Measurements from ENCODE around the gene ADAT2. TPM values are rescaled to one million over a fixed set of nuclear protein-coding genes. Genes with fewer than 3 reads are reported as not detected.

ADAT2 gene
- polyA plus RNA-seq, 1 of the 3 experiments (the other 2 are of a cell fraction): 5.4 TPM

DNA sequence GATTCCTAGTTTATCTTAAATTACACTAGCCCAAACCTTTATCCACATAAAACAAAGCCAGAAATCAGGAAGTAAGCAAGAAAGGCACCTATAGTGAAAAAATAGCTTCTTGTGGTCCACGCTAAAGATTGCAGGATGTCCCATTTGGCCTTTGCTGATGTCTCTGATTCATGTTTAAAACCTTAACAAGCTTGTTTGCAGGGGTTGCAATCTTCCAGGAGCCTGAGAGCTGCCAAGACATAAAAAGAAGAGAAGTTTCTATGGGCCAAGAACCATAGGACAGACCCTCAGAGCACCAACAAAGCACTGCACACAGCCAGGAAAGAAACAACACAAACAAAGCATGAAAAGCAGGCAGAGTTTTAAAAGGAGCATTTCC, 49.4 kb downstream of the ADAT2 start (continued):
- TF ChIP-seq, protein P1, sequence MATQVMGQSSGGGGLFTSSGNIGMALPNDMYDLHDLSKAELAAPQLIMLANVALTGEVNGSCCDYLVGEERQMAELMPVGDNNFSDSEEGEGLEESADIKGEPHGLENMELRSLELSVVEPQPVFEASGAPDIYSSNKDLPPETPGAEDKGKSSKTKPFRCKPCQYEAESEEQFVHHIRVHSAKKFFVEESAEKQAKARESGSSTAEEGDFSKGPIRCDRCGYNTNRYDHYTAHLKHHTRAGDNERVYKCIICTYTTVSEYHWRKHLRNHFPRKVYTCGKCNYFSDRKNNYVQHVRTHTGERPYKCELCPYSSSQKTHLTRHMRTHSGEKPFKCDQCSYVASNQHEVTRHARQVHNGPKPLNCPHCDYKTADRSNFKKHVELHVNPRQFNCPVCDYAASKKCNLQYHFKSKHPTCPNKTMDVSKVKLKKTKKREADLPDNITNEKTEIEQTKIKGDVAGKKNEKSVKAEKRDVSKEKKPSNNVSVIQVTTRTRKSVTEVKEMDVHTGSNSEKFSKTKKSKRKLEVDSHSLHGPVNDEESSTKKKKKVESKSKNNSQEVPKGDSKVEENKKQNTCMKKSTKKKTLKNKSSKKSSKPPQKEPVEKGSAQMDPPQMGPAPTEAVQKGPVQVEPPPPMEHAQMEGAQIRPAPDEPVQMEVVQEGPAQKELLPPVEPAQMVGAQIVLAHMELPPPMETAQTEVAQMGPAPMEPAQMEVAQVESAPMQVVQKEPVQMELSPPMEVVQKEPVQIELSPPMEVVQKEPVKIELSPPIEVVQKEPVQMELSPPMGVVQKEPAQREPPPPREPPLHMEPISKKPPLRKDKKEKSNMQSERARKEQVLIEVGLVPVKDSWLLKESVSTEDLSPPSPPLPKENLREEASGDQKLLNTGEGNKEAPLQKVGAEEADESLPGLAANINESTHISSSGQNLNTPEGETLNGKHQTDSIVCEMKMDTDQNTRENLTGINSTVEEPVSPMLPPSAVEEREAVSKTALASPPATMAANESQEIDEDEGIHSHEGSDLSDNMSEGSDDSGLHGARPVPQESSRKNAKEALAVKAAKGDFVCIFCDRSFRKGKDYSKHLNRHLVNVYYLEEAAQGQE (IDR thresholded peaks at IDR 0.05; ENCODE audit: low read depth, low read length): no peak
- TF ChIP-seq FOSL2 (IDR thresholded peaks at IDR 0.05; ENCODE audit: borderline replicate concordance, low read depth): no peak

DNA sequence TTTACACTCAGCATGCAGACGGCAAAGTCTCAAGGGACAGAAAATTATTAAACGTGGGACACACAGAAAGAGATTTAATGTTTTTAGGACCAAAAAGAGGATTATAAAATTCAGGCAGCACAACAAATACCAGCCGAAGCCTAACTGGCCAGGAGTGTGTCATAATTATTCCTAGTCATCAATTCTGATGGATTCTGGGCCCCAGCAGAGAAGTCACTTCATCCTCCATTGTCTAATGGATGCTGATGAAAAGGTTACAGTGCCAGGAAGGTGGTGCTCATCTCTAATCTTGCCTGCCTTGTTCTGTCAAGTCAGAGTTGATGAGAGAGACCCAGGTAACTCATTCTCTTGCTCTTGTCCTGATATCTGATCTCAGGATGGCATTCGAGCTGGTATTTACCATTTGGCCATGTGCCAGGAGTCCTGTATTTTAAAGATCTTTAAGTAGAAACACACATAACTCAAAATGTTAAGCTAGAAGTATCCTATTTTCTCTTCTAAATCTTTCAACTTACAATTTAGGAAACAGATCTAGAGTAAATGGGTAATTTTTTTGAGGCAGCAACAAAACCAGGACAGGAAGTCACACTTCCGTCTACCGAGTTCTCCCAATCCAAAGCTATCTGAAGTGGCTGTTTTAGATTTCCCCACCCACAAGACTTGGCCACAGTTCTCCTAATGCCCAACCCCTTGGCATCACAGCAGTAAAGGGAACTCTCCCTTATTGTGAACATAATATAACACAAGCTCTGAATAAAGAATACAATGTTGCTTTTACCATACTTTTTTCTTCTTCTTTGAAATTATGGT, 50.0 kb downstream of the ADAT2 start:
- CTCF ChIA-PET: interaction anchor here (1.2 to 1.5 kb wide), 3 partner anchors 20 to 125 kb away, joined by 3 read pairs; no protein-coding TSS in a partner anchor
- POLR2A ChIA-PET: no interaction called here

DNA sequence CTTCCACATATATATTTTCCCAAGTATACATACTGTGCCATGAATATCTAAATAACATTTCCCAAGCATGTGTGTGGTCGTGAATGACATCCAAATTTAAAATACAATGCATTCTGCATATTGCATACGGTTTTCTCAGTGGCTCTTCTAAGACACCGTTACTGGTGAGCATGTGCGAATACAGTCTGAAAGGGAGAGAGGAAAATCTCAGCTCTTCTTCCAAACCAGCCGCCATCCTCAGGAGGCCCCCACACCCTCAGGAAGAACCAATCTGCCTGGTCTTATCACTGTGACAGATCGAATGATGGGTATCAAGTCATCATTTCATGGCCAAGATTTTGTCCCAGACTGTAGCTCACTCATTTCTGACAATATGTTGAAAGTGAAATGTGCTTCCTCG, 50.7 kb downstream of the ADAT2 start:
- no peak for DNase-seq
- Histone ChIP-seq H3K4me2 (no peak overlapping the region), H3F3A (replicated peaks; ENCODE audit: insufficient read depth) (no peaks in the 10 kb centered on the region), H3K4me1 (ENCODE audit: control insufficient read depth in 1 of 2, insufficient read depth in 2 of 2, low read depth in 1 of 2, low read length in 1 of 2) (no peaks in the 10 kb centered on the region; a peak in 1 of 4 replicates), H3K9ac (no peak overlapping the region), H3K79me2 (ENCODE audit: insufficient read depth) (no peaks in the 10 kb centered on the region), H3K4me3 (ENCODE audit: low read depth in 2 of 2, low read length in 1 of 2) (no peak overlapping the region), H3K9me2 (no peaks in the 10 kb centered on the region), H4K20me1 (ENCODE audit: insufficient read depth) (no peaks in the 10 kb centered on the region), H2AFZ (ENCODE audit: low read depth) (no peak overlapping the region), H3K9me3 (no peaks in the 10 kb centered on the region), H3K36me3 (replicated peaks in 1 of 2; ENCODE audit: control insufficient read depth in 1 of 2, insufficient read depth in 2 of 2, low read length in 1 of 2) (no peaks in the 10 kb centered on the region), H3K27ac (ENCODE audit: low read depth in 2 of 2, low read length in 1 of 2) (no peak overlapping the region), H3K27me3 (ENCODE audit: insufficient read depth) (no peaks in the 10 kb centered on the region)
- ChIA-PET POLR2A (no interaction called here), CTCF (interaction anchor here (1.5 kb wide), 1 partner anchor 125 kb away, joined by 3 read pairs; no protein-coding TSS in a partner anchor)
- WGBS (ENCODE audit: low lambda C conversion rate): 83% methylated on average over 7 of the region's 7 CpGs
- TF ChIP-seq MXI1 (IDR thresholded peaks at IDR 0.05; ENCODE audit: low read depth, low read length) (no peak), YY1 (IDR thresholded peaks at IDR 0.05; ENCODE audit: low read depth) (no peak), FOXJ3 (CRISPR knock-in tag; IDR thresholded peaks at IDR 0.05) (no peak), MEF2A (IDR thresholded peaks at IDR 0.05; ENCODE audit: borderline replicate concordance, low read depth) (no peak), RXRA (IDR thresholded peaks at IDR 0.05; ENCODE audit: borderline replicate concordance, low read depth) (no peak), GATA2 (CRISPR knock-in tag; IDR thresholded peaks at IDR 0.05) (no peak), GABPA (IDR thresholded peaks at IDR 0.05; ENCODE audit: low read depth) (no peak)
- TF ChIP-seq, protein P2, sequence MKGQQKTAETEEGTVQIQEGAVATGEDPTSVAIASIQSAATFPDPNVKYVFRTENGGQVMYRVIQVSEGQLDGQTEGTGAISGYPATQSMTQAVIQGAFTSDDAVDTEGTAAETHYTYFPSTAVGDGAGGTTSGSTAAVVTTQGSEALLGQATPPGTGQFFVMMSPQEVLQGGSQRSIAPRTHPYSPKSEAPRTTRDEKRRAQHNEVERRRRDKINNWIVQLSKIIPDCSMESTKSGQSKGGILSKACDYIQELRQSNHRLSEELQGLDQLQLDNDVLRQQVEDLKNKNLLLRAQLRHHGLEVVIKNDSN (IDR thresholded peaks at IDR 0.05; ENCODE audit: borderline replicate concordance, low read depth): no peak
- TF ChIP-seq, protein P1 (IDR thresholded peaks at IDR 0.05; ENCODE audit: low read depth, low read length): no peak

More for the DNA sequence above, 50.0 kb downstream of the ADAT2 start:
- Histone ChIP-seq H3K9ac (no peak overlapping the region), H3K4me2 (no peak overlapping the region), H3K36me3 (replicated peaks in 1 of 2; ENCODE audit: control insufficient read depth in 1 of 2, insufficient read depth in 2 of 2, low read length in 1 of 2) (no peaks in the 10 kb centered on the region), H3K79me2 (ENCODE audit: insufficient read depth) (no peaks in the 10 kb centered on the region), H3K9me3 (no peaks in the 10 kb centered on the region), H3K27me3 (ENCODE audit: insufficient read depth) (no peaks in the 10 kb centered on the region), H3K4me3 (ENCODE audit: low read depth in 2 of 2, low read length in 1 of 2) (no peak overlapping the region), H3K9me2 (no peaks in the 10 kb centered on the region), H4K20me1 (ENCODE audit: insufficient read depth) (no peaks in the 10 kb centered on the region), H3K27ac (ENCODE audit: low read depth in 2 of 2, low read length in 1 of 2) (no peak overlapping the region), H3F3A (replicated peaks; ENCODE audit: insufficient read depth) (no peaks in the 10 kb centered on the region), H3K4me1 (ENCODE audit: control insufficient read depth in 1 of 2, insufficient read depth in 2 of 2, low read depth in 1 of 2, low read length in 1 of 2) (no peaks in the 10 kb centered on the region; a peak in 1 of 4 replicates), H2AFZ (ENCODE audit: low read depth) (no peak overlapping the region)
- WGBS (ENCODE audit: low lambda C conversion rate): 76% methylated on average over 6 of the region's 6 CpGs
- DNase-seq: no peak
- peak; percentile 43; the same call in 1 of the 2 replicates for TF ChIP-seq NFIC (IDR thresholded peaks at IDR 0.05; ENCODE audit: borderline replicate concordance)
- TF ChIP-seq, protein P3, sequence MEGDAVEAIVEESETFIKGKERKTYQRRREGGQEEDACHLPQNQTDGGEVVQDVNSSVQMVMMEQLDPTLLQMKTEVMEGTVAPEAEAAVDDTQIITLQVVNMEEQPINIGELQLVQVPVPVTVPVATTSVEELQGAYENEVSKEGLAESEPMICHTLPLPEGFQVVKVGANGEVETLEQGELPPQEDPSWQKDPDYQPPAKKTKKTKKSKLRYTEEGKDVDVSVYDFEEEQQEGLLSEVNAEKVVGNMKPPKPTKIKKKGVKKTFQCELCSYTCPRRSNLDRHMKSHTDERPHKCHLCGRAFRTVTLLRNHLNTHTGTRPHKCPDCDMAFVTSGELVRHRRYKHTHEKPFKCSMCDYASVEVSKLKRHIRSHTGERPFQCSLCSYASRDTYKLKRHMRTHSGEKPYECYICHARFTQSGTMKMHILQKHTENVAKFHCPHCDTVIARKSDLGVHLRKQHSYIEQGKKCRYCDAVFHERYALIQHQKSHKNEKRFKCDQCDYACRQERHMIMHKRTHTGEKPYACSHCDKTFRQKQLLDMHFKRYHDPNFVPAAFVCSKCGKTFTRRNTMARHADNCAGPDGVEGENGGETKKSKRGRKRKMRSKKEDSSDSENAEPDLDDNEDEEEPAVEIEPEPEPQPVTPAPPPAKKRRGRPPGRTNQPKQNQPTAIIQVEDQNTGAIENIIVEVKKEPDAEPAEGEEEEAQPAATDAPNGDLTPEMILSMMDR (IDR thresholded peaks at IDR 0.05): no peak
- no peak for TF ChIP-seq SMC3 (IDR thresholded peaks at IDR 0.05; ENCODE audit: low read depth, low read length)
- TF ChIP-seq CHD2 (IDR thresholded peaks at IDR 0.05; ENCODE audit: low read length, partially characterized antibody): no peak
